HCT116 (cell line): Measurements from ENCODE around the gene RLF. TPM values are rescaled to one million over a fixed set of nuclear protein-coding genes. Genes with fewer than 3 reads are reported as not detected.

ENCODE experiments used
- ATAC-seq: fragments of 200-7000 bp; cut with Tn5 transposase; 2 replicates; pipeline ENCODE4 v1.9.1; 2020; ENCODE audit warnings: mild to moderate bottlenecking, moderate library complexity
- BruUV-seq: library from RNA; stranded (reverse); fragments of 400-500 nt; replicated peaks from 2 replicates; lab custom pipeline; 2021; lab: Mats Ljungman, UMichigan
- CTCF ChIA-PET: fragments of 300-600 bp; sonication (Branson Sonifier 250); formaldehyde crosslinking; loops from one replicate; lab custom pipeline; 2021; ENCODE audit warnings: antibody characterized with exemption; lab: Charles Lee
- POLR2A ChIA-PET: fragments of 300-600, 350-600 bp; sonication (Branson Sonifier 250); formaldehyde crosslinking; loops from one replicate; lab custom pipeline; 2021; ENCODE audit warnings: antibody characterized with exemption; lab: Charles Lee
- RAD21 ChIA-PET, 2 experiments: fragments of 300-600 bp; sonication (Branson Sonifier 250); formaldehyde crosslinking; loops; one replicate each; lab custom pipeline; 2023; ENCODE audit warnings: low total read pairs in 2 of 2; ENCODE audit not compliant: uncharacterized antibody in 2 of 2, unreplicated experiment in 2 of 2, low non-redundant PET in 1 of 2; lab: Charles Lee
- DNase-seq: peaks from one replicate; pipeline ENCODE4 v3.0.0-alpha.2; 2010; ENCODE audit warnings: low read depth, low spot score
- H2AFZ ChIP-seq: fragments of 200-600 bp; shearing (Covaris generic), sonication (generic); 2 replicates; pipeline ENCODE4 v1.6.1; 2017; ENCODE audit warnings: low read depth, mixed run types, mixed read lengths, antibody characterized with exemption, low read length; ENCODE audit not compliant: poor library complexity, severe bottlenecking
- H3K27ac ChIP-seq: 2 replicates; pipeline ENCODE4 v1.5.1; 2012; ENCODE audit warnings: low read depth, low read length
- H3K27me3 ChIP-seq: fragments of 200-600 bp; sonication (generic); 2 replicates; pipeline ENCODE4 v1.6.1; 2016; ENCODE audit warnings: mixed run types, low read length, mixed read lengths; ENCODE audit not compliant: insufficient read depth
- H3K36me3 ChIP-seq, 2 experiments: fragments of 200-500 bp in 1 of 2; fragments of 200-600 bp in 1 of 2; sonication (Bioruptor generic) in 1 of 2; sonication (generic) in 1 of 2; 2 replicates each; pipeline versions ENCODE4 v1.5.1 to v1.6.1; 2014 to 2016; ENCODE audit warnings: low read length in 2 of 2, inconsistent platforms in 1 of 2, mixed read lengths in 1 of 2, mixed run types in 1 of 2; ENCODE audit not compliant: insufficient read depth in 2 of 2, control insufficient read depth in 1 of 2
- H3K4me1 ChIP-seq, 2 experiments: fragments of 200-600 bp in 1 of 2; sonication (generic) in 1 of 2; 2 replicates each; pipeline versions ENCODE4 v1.5.1 to v1.6.1; 2012 to 2017; ENCODE audit warnings: low read length in 2 of 2, inconsistent platforms in 1 of 2, mild to moderate bottlenecking in 1 of 2, mixed read lengths in 1 of 2, mixed run types in 1 of 2, moderate library complexity in 1 of 2; ENCODE audit not compliant: insufficient read depth in 2 of 2, control insufficient read depth in 1 of 2
- H3K4me2 ChIP-seq: fragments of 200-600 bp; sonication (generic); 2 replicates; pipeline ENCODE4 v1.6.1; 2017; ENCODE audit warnings: mixed run types, low read length, mixed read lengths
- H3K4me3 ChIP-seq, 2 experiments: fragments of 200-600 bp in 1 of 2; sonication (generic) in 1 of 2; replicated peaks in 1 of 2; 2 replicates each; pipeline ENCODE4 v1.5.1; 2011 to 2016; ENCODE audit warnings: low read length in 2 of 2, control low read depth in 1 of 2, low read depth in 1 of 2, mild to moderate bottlenecking in 1 of 2, mixed read lengths in 1 of 2, mixed run types in 1 of 2
- H3K79me2 ChIP-seq: fragments of 200-600 bp; sonication (generic); 2 replicates; pipeline ENCODE4 v1.6.1; 2017; ENCODE audit warnings: mild to moderate bottlenecking, mixed run types, low read length, moderate library complexity, mixed read lengths; ENCODE audit not compliant: insufficient read depth
- H3K9ac ChIP-seq: fragments of 200-600 bp; sonication (generic); 2 replicates; pipeline ENCODE4 v1.6.1; 2016; ENCODE audit warnings: low read length, mixed read lengths
- H3K9me2 ChIP-seq: fragments of 200-600 bp; sonication (generic), shearing (Covaris generic); 2 replicates; pipeline ENCODE4 v1.6.1; 2017; ENCODE audit warnings: mixed run types, mild to moderate bottlenecking, moderate library complexity; ENCODE audit not compliant: insufficient read depth
- H3K9me3 ChIP-seq, 2 experiments: fragments of 200-500 bp in 1 of 2; fragments of 200-600 bp in 1 of 2; sonication (Bioruptor generic) in 1 of 2; sonication (generic) in 1 of 2; 2 replicates each; pipeline ENCODE4 v1.6.1; 2014 to 2017; ENCODE audit warnings: low read length in 2 of 2, mixed read lengths in 2 of 2, inconsistent platforms in 1 of 2, low read depth in 1 of 2, mild to moderate bottlenecking in 1 of 2, mixed run types in 1 of 2, moderate library complexity in 1 of 2; ENCODE audit not compliant: control insufficient read depth in 1 of 2, insufficient read depth in 1 of 2
- H4K20me1 ChIP-seq: fragments of 200-600 bp; sonication (generic), shearing (Covaris generic); 2 replicates; pipeline ENCODE4 v1.6.1; 2017; ENCODE audit warnings: mixed run types, mild to moderate bottlenecking, moderate library complexity; ENCODE audit not compliant: insufficient read depth
- CBX3 ChIP-seq: IDR thresholded peaks from 2 replicates; pipeline ENCODE4 v1.6.1; 2012; ENCODE audit warnings: low read depth
- CEBPB ChIP-seq: IDR thresholded peaks from 2 replicates; pipeline ENCODE4 v1.6.1; 2012; ENCODE audit warnings: low read depth
- ELF1 ChIP-seq: IDR thresholded peaks from 2 replicates; pipeline ENCODE4 v1.6.1; 2012; ENCODE audit warnings: low read depth, borderline replicate concordance
- EZH2 ChIP-seq: fragments of 200-600 bp; sonication (generic); IDR thresholded peaks from 2 replicates; pipeline ENCODE4 v1.6.1; 2017; ENCODE audit warnings: antibody characterized with exemption, mixed run types
- EZH2phosphoT487 ChIP-seq: fragments of 200-600 bp; IDR thresholded peaks from 2 replicates; pipeline ENCODE4 v1.6.1; 2018; ENCODE audit warnings: antibody characterized with exemption, borderline replicate concordance
- JUND ChIP-seq: IDR thresholded peaks from 2 replicates; pipeline ENCODE4 v1.6.1; 2012
- POLR2AphosphoS5 ChIP-seq: IDR thresholded peaks from 2 replicates; pipeline ENCODE4 v1.6.1; 2011; ENCODE audit warnings: mild to moderate bottlenecking, low read depth, low read length, moderate library complexity
- RAD21 ChIP-seq: IDR thresholded peaks from 2 replicates; pipeline ENCODE4 v1.6.1; 2012; ENCODE audit warnings: low read depth, mild to moderate bottlenecking
- SIN3A ChIP-seq: IDR thresholded peaks from 2 replicates; pipeline ENCODE4 v1.6.1; 2012; ENCODE audit warnings: low read depth
- SRF ChIP-seq: IDR thresholded peaks from 2 replicates; pipeline ENCODE4 v1.6.1; 2012; ENCODE audit warnings: low read depth
- TCF7L2 ChIP-seq: IDR thresholded peaks from 2 replicates; pipeline ENCODE4 v1.7.0; 2011; ENCODE audit warnings: borderline replicate concordance, inconsistent platforms; ENCODE audit not compliant: insufficient read depth, insufficient read length; ENCODE audit errors: extremely low read depth
- YY1 ChIP-seq: IDR thresholded peaks from 2 replicates; pipeline ENCODE4 v1.6.1; 2011; ENCODE audit warnings: low read length, low read depth, moderate library complexity, mild to moderate bottlenecking; ENCODE audit not compliant: insufficient replicate concordance; ENCODE audit errors: extremely low read depth
- ZNF274 ChIP-seq: fragments of 200-500 bp; sonication (Bioruptor generic); IDR thresholded peaks from 2 replicates; pipeline ENCODE4 v1.6.1; 2014; ENCODE audit warnings: mild to moderate bottlenecking, low read depth, low read length, inconsistent platforms
- intact Hi-C: fragments of 100-400 bp; cut with micrococcal nuclease; formaldehyde crosslinking; loops from 2 replicates; pipeline ENCODE4 v1.10.0; 2022
- total RNA-seq: library from RNA; stranded (reverse); gene quantifications from one replicate; pipeline ENCODE4 v1.2.1, GENCODE V29; 2021; ENCODE audit not compliant: unreplicated experiment
- TF ChIP-seq, protein P1 (sequence below): IDR thresholded peaks from 2 replicates; pipeline ENCODE4 v1.6.1; 2012
- TF ChIP-seq, protein P2 (sequence below): IDR thresholded peaks from 2 replicates; pipeline ENCODE4 v1.6.1; 2011; ENCODE audit warnings: mild to moderate bottlenecking, low read length, moderate library complexity; ENCODE audit not compliant: insufficient replicate concordance; ENCODE audit errors: extremely low read depth
- TF ChIP-seq, protein P3 (sequence below): IDR thresholded peaks from 2 replicates; pipeline ENCODE4 v1.6.1; 2012; ENCODE audit warnings: low read depth
- TF ChIP-seq, protein P4 (sequence below): IDR thresholded peaks from 2 replicates; pipeline ENCODE4 v1.6.1; 2012
- TF ChIP-seq, protein P5 (sequence below), 3 experiments: fragments of 200-600 bp in 1 of 3; sonication (generic) in 1 of 3; IDR thresholded peaks in 2 of 3; conservative IDR thresholded peaks in 1 of 3; 2 replicates each; pipeline ENCODE4 v1.5.1; 2012 to 2017; ENCODE audit warnings: low read depth in 2 of 3, low read length in 2 of 3, antibody characterized with exemption in 1 of 3, borderline replicate concordance in 1 of 3, control low read depth in 1 of 3, mild to moderate bottlenecking in 1 of 3, mixed read lengths in 1 of 3, mixed run types in 1 of 3, moderate library complexity in 1 of 3; ENCODE audit not compliant: insufficient read depth in 1 of 3

RLF gene
- total RNA-seq, 1 experiment from 2014 or later: 20.5 TPM

DNA sequence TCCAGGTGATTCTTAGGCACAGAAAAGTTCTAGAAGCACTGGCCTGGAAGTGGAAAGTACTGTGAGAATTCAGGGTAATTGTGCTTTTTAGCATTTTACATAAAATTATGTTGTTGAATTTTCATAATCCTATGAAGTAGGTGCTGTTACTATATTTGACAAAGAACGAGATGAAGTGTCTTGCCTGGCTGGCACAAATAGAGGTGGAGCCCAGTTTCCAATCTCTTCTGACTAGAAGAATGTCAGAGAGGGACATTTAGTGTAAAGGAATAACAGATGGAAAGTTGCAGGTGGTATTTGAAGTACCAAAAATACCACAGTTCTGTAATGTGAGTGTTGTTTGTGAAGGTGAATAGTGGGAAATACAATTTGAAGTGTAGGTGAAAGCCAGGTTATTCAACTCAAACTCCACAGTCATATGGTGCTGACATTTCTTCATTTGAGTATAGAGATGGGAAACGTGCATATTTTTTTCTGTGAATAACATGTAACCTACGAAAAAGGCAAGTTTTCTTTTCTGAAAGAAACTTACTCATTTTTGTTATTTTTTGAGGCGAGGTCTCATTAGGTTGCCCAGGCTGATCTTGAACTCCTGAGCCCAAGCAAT, 83.1 kb downstream of the RLF start:
- CTCF ChIA-PET: no interaction called here
- Histone ChIP-seq H3K36me3 (no peaks in the 10 kb centered on the region), H3K4me1 (peaks cover 18 to 50% of the 10 kb centered on the region in 2 experiments), H3K27me3 (no peaks in the 10 kb centered on the region), H3K4me3 (no peak overlapping the region), H3K9me2 (no peaks in the 10 kb centered on the region), H3K79me2 (no peaks in the 10 kb centered on the region), H3K4me2 (no peak overlapping the region), H3K27ac (no peak overlapping the region), H2AFZ (no peak overlapping the region), H3K9me3 (no peaks in the 10 kb centered on the region), H3K9ac (no peak overlapping the region), H4K20me1 (no peaks in the 10 kb centered on the region)
- no peak for DNase-seq
- intact Hi-C loops: no loop called here
- no peak for TF ChIP-seq JUND
- TF ChIP-seq, protein P1, sequence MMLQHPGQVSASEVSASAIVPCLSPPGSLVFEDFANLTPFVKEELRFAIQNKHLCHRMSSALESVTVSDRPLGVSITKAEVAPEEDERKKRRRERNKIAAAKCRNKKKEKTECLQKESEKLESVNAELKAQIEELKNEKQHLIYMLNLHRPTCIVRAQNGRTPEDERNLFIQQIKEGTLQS: no peak
- no peak for TF ChIP-seq EZH2phosphoT487
- no peak for TF ChIP-seq RAD21
- TF ChIP-seq, protein P2, sequence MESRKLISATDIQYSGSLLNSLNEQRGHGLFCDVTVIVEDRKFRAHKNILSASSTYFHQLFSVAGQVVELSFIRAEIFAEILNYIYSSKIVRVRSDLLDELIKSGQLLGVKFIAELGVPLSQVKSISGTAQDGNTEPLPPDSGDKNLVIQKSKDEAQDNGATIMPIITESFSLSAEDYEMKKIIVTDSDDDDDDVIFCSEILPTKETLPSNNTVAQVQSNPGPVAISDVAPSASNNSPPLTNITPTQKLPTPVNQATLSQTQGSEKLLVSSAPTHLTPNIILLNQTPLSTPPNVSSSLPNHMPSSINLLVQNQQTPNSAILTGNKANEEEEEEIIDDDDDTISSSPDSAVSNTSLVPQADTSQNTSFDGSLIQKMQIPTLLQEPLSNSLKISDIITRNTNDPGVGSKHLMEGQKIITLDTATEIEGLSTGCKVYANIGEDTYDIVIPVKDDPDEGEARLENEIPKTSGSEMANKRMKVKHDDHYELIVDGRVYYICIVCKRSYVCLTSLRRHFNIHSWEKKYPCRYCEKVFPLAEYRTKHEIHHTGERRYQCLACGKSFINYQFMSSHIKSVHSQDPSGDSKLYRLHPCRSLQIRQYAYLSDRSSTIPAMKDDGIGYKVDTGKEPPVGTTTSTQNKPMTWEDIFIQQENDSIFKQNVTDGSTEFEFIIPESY: no peak
- TF ChIP-seq, protein P3, sequence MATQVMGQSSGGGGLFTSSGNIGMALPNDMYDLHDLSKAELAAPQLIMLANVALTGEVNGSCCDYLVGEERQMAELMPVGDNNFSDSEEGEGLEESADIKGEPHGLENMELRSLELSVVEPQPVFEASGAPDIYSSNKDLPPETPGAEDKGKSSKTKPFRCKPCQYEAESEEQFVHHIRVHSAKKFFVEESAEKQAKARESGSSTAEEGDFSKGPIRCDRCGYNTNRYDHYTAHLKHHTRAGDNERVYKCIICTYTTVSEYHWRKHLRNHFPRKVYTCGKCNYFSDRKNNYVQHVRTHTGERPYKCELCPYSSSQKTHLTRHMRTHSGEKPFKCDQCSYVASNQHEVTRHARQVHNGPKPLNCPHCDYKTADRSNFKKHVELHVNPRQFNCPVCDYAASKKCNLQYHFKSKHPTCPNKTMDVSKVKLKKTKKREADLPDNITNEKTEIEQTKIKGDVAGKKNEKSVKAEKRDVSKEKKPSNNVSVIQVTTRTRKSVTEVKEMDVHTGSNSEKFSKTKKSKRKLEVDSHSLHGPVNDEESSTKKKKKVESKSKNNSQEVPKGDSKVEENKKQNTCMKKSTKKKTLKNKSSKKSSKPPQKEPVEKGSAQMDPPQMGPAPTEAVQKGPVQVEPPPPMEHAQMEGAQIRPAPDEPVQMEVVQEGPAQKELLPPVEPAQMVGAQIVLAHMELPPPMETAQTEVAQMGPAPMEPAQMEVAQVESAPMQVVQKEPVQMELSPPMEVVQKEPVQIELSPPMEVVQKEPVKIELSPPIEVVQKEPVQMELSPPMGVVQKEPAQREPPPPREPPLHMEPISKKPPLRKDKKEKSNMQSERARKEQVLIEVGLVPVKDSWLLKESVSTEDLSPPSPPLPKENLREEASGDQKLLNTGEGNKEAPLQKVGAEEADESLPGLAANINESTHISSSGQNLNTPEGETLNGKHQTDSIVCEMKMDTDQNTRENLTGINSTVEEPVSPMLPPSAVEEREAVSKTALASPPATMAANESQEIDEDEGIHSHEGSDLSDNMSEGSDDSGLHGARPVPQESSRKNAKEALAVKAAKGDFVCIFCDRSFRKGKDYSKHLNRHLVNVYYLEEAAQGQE: no peak
- TF ChIP-seq POLR2AphosphoS5: no peak
- no peak for TF ChIP-seq CBX3
- no peak for TF ChIP-seq EZH2
- no peak for TF ChIP-seq ELF1
- TF ChIP-seq SRF: no peak
- no peak for TF ChIP-seq ZNF274
- TF ChIP-seq, protein P4, sequence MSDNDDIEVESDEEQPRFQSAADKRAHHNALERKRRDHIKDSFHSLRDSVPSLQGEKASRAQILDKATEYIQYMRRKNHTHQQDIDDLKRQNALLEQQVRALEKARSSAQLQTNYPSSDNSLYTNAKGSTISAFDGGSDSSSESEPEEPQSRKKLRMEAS: no peak
- no peak for TF ChIP-seq YY1
- no peak for TF ChIP-seq SIN3A
- no peak for TF ChIP-seq TCF7L2
- TF ChIP-seq CEBPB: no peak
- TF ChIP-seq, protein P5, sequence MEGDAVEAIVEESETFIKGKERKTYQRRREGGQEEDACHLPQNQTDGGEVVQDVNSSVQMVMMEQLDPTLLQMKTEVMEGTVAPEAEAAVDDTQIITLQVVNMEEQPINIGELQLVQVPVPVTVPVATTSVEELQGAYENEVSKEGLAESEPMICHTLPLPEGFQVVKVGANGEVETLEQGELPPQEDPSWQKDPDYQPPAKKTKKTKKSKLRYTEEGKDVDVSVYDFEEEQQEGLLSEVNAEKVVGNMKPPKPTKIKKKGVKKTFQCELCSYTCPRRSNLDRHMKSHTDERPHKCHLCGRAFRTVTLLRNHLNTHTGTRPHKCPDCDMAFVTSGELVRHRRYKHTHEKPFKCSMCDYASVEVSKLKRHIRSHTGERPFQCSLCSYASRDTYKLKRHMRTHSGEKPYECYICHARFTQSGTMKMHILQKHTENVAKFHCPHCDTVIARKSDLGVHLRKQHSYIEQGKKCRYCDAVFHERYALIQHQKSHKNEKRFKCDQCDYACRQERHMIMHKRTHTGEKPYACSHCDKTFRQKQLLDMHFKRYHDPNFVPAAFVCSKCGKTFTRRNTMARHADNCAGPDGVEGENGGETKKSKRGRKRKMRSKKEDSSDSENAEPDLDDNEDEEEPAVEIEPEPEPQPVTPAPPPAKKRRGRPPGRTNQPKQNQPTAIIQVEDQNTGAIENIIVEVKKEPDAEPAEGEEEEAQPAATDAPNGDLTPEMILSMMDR (IDR thresholded peaks at IDR 0.05 in 2 of 3, conservative IDR thresholded peaks at IDR 0.05 in 1 of 3; ENCODE audit: borderline replicate concordance in 1 of 3, insufficient read depth in 1 of 3, low read depth in 2 of 3, low read length in 2 of 3): no peak
- RAD21 ChIA-PET: no interaction called here
- ATAC-seq: no peak
- BruUV-seq: no TSS peak
- POLR2A ChIA-PET: no interaction called here
